HFFc6 (cell line): ENCODE results near the gene ZBTB16. TPM values are rescaled to one million over a fixed set of nuclear protein-coding genes. Genes with fewer than 3 reads are reported as not detected.

ENCODE experiments used
- DNase-seq: peaks from one replicate; pipeline ENCODE4 v3.0.0-alpha.2; 2018
- H3K27ac Mint-ChIP-seq: 2 replicates; pipeline ENCODE4 v1.8.0; 2020; ENCODE audit warnings: mild to moderate bottlenecking, mixed read lengths
- H3K27me3 Mint-ChIP-seq: 2 replicates; pipeline ENCODE4 v1.8.0; 2021; ENCODE audit warnings: mild to moderate bottlenecking, moderate library complexity, mixed read lengths; ENCODE audit not compliant: insufficient read depth
- H3K36me3 Mint-ChIP-seq: 2 replicates; pipeline ENCODE4 v1.8.0; 2021; ENCODE audit warnings: low read depth, mixed read lengths
- H3K4me1 Mint-ChIP-seq: 2 replicates; pipeline ENCODE4 v1.8.0; 2020; ENCODE audit warnings: low read depth, mixed read lengths
- H3K4me3 Mint-ChIP-seq: 2 replicates; pipeline ENCODE4 v1.8.0; 2020; ENCODE audit warnings: mild to moderate bottlenecking, moderate library complexity, mixed read lengths
- H3K9me3 Mint-ChIP-seq: 2 replicates; pipeline ENCODE4 v1.8.0; 2020; ENCODE audit warnings: mild to moderate bottlenecking, mixed read lengths
- total RNA-seq, 6 experiments: library from RNA; stranded (reverse); fragmentation: NEBNext Ultra II Directional; extraction: Animal tissue kit (Norgen Biotek cat#: 25700); gene quantifications; 2 replicates in 1 of 6; 3 replicates in 5 of 6; pipeline ENCODE4 v1.2.3, GENCODE V29; 2021
- TF ChIP-seq, protein P1 (sequence below): fragments of 200-600 bp; sonication (generic); IDR thresholded peaks from 2 replicates; pipeline ENCODE4 v1.5.0; 2021; ENCODE audit warnings: antibody characterized with exemption, mild to moderate bottlenecking

ZBTB16 gene
- total RNA-seq, 6 experiments from 2014 or later = not detected

DNA sequence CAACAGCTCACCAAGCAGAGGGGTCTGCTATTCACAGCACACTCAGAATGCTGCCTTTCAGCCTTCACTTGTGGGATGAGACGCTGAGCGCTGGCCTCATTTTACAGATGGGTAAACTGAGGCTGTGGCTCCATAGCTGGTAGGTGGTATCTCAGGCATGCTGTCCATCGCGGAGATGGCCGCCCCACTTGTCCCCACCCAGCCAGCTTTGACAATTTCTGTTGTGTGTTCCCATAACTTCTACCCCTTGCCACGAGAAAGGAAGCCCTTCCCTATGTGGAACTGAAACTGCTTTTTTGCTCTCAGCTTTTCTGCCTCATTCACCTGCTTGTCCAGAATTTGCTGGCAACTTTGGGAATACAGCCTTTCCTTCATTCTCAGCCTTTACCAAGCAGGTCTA, 200.6 kb downstream of the ZBTB16 start:
- no peak overlapping the region for H3K4me3 Mint-ChIP-seq
- H3K4me1 Mint-ChIP-seq = no peaks in the 10 kb centered on the region
- no peak overlapping the region for H3K27ac Mint-ChIP-seq
- DNase-seq = no peak
- no peaks in the 10 kb centered on the region for H3K9me3 Mint-ChIP-seq
- TF ChIP-seq, protein P1, sequence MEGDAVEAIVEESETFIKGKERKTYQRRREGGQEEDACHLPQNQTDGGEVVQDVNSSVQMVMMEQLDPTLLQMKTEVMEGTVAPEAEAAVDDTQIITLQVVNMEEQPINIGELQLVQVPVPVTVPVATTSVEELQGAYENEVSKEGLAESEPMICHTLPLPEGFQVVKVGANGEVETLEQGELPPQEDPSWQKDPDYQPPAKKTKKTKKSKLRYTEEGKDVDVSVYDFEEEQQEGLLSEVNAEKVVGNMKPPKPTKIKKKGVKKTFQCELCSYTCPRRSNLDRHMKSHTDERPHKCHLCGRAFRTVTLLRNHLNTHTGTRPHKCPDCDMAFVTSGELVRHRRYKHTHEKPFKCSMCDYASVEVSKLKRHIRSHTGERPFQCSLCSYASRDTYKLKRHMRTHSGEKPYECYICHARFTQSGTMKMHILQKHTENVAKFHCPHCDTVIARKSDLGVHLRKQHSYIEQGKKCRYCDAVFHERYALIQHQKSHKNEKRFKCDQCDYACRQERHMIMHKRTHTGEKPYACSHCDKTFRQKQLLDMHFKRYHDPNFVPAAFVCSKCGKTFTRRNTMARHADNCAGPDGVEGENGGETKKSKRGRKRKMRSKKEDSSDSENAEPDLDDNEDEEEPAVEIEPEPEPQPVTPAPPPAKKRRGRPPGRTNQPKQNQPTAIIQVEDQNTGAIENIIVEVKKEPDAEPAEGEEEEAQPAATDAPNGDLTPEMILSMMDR = no peak
- H3K36me3 Mint-ChIP-seq = no peaks in the 10 kb centered on the region
- H3K27me3 Mint-ChIP-seq = peaks cover 40% of the 10 kb centered on the region

DNA sequence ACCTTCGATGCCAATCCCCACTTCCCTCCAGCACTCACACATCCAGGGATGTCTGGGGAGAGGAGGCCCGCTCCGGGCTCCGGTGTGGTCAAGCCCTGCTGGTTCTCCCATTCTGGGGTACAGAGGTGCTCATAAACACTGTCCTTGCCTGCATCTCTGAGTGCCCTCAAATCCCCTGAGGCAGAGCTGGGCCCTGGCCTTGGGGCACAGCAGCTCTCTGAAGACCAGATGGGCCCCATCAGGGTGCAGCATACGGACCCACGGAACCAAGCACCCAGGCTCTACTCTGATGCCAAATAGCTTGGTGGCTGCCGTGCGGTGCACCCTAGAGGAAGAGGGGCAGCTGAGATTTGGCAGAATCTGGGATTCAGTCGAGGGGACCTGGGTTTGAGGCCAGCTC, 201.0 kb downstream of the ZBTB16 start:
- H3K27me3 Mint-ChIP-seq = peaks cover 39% of the 10 kb centered on the region
- H3K9me3 Mint-ChIP-seq = no peaks in the 10 kb centered on the region
- no peak for DNase-seq
- TF ChIP-seq, protein P1 = no peak
- H3K27ac Mint-ChIP-seq = no peak overlapping the region
- H3K4me1 Mint-ChIP-seq = no peaks in the 10 kb centered on the region
- no peaks in the 10 kb centered on the region for H3K36me3 Mint-ChIP-seq
- H3K4me3 Mint-ChIP-seq = no peak overlapping the region

DNA sequence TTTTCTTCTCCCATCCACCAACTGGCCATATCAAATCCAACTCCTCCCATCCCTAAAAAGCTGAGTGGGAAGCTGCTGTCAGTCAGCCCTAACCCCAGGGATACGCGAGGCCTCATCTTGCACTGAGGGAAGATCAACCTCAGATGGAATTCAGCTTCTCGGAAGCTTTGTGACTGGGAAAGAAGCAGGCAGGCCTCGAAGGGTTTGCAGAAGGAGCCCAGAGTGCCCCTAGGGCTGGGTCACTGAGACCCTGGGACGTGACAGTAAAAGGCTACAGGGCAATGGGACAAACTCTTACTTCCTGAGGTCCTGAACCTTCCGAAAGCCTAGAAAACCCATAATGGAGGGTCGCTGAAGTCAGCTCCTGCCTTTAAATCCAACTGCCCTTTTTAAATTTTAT, 202.3 kb downstream of the ZBTB16 start:
- Mint-ChIP-seq H3K4me3 (no peak overlapping the region), H3K27ac (no peak overlapping the region), H3K36me3 (no peaks in the 10 kb centered on the region), H3K4me1 (no peaks in the 10 kb centered on the region), H3K9me3 (no peaks in the 10 kb centered on the region), H3K27me3 (peaks cover 26% of the 10 kb centered on the region)
- TF ChIP-seq, protein P1 = no peak
- DNase-seq = no peak

DNA sequence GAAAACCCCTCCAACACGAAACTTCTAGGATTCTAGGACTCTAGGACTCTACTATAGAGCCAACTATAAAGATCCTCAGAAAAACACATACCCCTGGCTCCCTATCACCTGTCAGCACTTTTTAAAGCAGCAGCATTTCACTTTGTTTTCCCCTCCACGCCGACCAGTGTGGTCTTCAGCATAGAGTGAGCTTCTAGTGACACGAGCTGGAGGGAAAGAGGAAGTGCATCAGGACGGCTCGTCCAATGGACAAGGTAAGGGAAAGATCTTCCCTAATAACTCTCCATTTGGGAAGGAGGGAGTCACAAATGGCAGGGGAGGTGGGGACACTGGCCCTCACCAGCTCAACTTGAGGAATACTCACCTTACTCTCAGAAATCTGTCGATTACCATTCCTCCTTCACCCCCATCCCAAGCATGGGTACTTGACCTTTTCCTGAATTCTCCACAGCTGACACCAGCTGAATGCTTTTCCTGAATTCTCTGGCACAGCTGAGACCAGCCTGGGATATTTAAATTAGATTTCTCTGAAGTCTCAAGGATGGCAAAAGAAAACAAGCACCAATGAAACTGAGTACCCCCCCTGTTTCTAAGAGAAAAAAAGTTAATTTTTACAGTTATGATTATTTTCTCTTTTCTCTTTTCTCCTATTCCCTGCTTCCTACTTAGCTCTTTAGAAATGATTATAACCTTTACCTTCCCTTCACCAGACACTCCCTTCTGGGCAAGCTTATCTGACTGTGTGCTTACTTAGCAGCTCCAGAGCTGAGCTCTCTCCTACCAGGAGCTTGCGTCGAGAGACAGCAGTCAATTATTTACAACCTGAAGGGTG, 203.4 kb downstream of the ZBTB16 start:
- no peaks in the 10 kb centered on the region for H3K9me3 Mint-ChIP-seq
- no peak overlapping the region for H3K4me3 Mint-ChIP-seq
- H3K27me3 Mint-ChIP-seq = peaks cover 21% of the 10 kb centered on the region
- TF ChIP-seq, protein P1 = peak; percentile 71
- H3K36me3 Mint-ChIP-seq = no peaks in the 10 kb centered on the region
- H3K4me1 Mint-ChIP-seq = no peaks in the 10 kb centered on the region
- peak; percentile 36 for DNase-seq
- H3K27ac Mint-ChIP-seq = no peak overlapping the region

DNA sequence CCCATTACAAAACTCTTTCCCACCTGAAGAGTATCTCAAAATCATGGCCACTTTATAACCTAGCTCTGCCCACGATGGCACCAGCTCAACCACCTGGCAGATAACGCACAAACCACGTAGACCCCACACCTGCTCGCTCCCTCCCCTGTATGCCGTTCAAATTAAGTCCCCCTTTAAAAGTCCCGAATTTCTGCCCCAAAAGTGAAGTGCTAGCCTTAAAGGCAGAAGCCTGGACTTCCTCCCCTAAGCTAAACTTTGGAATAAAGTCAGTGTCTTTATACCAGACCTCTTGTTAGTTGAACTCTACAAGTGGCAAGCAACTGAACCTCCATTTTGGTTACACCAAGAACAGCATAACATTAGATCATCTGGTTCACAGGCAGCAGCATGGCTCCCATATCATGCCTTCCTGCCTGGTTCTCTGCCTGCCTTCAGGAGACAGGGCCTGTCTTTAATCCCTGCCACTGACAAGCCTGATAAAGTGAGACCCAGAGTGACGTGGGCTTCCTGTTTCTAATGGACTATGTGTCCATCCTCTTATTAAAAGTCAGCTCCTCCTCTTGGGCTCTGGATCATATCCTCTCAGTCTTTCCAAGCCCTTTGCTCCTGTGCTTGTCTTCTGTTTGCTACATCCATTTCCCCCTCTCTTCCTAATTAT, 204.1 kb downstream of the ZBTB16 start:
- no peak for DNase-seq
- TF ChIP-seq, protein P1 = no peak
- no peak overlapping the region for H3K4me3 Mint-ChIP-seq
- H3K9me3 Mint-ChIP-seq = no peaks in the 10 kb centered on the region
- no peaks in the 10 kb centered on the region for H3K4me1 Mint-ChIP-seq
- H3K27ac Mint-ChIP-seq = no peak overlapping the region
- H3K27me3 Mint-ChIP-seq = peaks cover 20% of the 10 kb centered on the region
- H3K36me3 Mint-ChIP-seq = no peaks in the 10 kb centered on the region
